HS-5 (cell line): Measurements from ENCODE around the gene BANK1.

Experiments
- DNase-seq: peaks from one replicate; pipeline ENCODE4 v3.0.0-alpha.2; 2012; ENCODE audit warnings: low read depth

BANK1 gene

GRCh38 chr4:101960431-101960830, 169.9 kb downstream of the BANK1 start:
- no peak for DNase-seq

- DNase-seq, result no peak
These were observed 170.6 kb downstream of the BANK1 start for GRCh38 chr4:101961144-101961543.

- DNase-seq, result no peak
These were observed 177.3 kb downstream of the BANK1 start for GRCh38 chr4:101967697-101968346.

DNA sequence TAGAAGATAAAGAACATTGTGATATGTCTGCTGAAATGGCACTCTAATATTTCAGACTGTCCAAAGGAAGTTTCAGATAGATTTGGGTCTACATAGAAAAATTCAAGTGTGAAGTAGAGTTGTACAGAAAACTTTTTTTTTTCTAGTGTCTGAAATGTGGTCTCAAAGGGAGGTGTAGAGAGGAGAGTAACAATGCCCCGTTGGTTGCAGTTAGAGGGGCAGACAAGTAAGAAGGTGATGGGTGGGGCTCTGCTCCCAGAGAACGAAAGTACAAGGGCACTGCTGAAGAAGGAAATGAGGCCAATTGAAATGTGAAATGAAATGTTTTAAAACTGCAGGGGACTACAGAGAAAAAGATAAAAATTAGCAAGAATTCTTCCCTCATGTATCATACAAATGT, 177.8 kb downstream of the BANK1 start:
- DNase-seq, result no peak

DNA sequence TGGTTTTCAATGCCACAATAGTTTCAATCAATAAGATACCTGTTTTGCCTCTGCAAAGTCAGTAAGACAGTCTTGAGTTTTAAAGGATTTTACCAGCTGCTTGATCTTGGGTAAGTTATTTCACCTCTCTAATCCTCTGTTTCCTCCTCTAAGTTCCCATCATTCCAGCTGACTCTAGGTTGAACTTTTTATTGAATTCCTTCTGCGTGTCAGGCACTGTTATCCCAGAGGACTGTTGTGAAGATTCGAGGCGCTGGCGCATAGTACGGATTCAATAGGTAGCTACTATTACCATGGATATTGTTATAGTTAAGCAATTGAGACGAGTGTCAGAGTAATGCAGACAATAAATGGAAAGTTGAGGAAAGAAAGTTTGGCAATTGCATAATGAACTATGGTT, 179.4 kb downstream of the BANK1 start:
- DNase-seq, result no peak

DNA sequence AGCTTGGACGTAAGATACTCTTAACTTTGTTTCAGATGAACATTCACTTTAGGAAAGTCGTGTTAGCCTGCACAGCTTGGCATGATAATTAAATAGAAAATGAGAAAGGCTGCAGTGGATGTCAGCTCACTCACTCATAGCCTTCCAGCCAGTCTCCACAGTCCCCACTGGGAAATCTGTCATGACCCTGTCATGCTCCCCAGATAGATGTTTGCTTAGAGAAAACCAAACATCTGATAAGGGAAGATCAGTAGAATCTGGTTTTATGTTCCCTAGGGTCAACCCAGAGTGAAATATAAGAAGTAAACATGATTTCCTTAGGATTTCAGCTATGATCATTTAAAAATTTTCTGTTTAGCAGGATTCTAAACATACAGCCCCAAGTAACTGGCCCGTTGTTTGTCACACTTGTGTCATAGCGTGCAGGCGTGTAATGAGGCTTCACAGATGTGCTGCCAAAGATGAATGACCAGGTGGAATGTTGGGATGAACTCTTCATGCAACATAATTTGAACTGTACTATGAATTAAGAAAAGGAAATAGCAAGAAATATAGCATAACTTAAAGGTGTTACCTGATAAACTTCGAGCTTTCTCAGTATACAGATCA, 180.1 kb downstream of the BANK1 start:
- DNase-seq, result no peak

GRCh38 chr4:101972791-101973190, 182.3 kb downstream of the BANK1 start:
- no peak for DNase-seq

DNA sequence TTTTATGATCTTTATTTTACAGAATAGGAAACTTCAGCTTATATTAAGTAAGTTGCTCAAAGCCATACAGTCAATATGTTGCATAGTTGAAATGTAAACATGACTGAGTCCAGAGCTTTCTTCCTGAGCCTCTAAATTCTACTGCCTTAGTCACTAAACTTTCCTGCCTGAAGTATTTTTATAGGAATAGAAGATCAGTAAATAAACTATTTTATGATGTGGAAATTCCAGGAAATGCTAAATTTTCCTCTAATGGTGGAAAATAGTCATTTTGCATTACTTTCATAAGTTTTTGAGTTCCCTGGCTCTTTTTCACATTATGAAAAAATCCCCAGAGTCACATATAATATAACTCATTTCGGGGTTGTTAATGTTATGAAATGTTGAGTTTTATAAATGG, 182.8 kb downstream of the BANK1 start:
- DNase-seq, result no peak

DNA sequence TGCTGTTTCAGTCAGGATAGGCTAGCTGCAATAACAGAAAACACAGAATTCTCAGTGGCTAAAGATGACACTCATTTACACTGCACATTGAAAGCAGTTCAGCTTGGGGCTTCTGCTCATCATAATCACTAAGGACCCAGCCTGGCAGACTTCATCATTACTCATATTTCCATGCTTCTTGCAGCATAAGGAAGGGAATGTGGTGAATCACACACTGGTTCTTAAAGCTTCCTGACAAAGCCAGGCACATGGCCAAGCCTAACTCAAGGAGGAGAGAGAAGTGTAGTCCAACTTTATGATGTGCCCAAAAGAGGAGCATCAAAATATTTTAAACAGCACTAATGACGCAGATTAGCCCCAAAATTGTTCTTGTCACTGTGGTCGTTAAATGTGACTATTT, 186.5 kb downstream of the BANK1 start:
- DNase-seq, result peak; percentile 93

- no peak for DNase-seq
These were observed 191.2 kb downstream of the BANK1 start for GRCh38 chr4:101981756-101982155.

DNA sequence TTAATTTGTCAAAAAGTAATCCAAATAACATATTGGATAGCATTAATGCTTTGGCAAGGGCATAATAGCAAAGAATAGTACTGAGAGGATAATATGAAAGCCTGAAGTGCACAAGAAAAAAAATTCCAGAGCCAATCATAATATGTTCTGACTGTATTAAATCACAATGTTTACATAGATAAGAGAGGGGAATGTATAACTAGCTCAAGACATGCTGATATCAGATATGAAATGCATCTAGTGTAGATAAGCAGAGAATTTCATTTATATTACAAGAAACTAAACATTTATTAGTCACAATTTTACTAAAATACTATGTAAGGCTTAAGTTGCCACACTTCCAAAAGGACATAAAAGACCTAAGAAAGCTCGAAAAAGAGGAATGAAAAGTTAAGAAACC, 193.3 kb downstream of the BANK1 start:
- DNase-seq, result no peak

DNA sequence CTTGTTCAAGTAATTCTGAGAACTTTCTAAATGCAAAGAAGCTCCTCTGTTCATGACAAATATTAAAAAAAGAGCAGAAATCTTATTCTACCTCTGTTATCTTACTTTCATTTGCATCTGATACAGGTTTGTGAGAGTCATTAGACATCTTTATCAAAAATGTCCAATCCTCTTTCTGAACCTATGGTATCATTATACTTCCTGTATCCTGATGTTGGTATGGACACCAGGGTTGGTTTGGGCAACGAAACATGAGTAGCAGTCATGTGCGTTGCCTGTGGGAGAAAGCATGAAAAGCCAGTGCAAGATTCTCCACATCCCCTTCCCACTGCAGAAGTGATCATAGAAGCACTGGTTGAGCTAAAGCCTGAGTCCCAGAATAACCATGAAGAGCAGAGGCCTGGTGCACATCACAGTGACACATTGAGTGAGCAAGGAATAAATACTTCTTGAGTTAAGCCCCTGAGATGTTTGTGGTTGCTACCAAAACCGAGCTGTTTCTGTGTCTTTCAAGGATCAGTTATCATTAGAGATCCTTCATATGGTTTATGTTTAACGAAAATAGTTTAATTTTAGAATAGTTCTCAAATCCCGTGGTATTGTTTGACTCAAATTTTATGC, 197.2 kb downstream of the BANK1 start:
- no peak for DNase-seq

- DNase-seq, result no peak
These were observed 199.0 kb downstream of the BANK1 start for GRCh38 chr4:101989551-101989950.

- DNase-seq, result no peak
These were observed 201.9 kb downstream of the BANK1 start for GRCh38 chr4:101992446-101992845.

- DNase-seq, result no peak
These were observed 202.7 kb downstream of the BANK1 start for GRCh38 chr4:101993002-101993841.

- DNase-seq, result no peak
These were observed 203.6 kb downstream of the BANK1 start for GRCh38 chr4:101993842-101994775.

DNA sequence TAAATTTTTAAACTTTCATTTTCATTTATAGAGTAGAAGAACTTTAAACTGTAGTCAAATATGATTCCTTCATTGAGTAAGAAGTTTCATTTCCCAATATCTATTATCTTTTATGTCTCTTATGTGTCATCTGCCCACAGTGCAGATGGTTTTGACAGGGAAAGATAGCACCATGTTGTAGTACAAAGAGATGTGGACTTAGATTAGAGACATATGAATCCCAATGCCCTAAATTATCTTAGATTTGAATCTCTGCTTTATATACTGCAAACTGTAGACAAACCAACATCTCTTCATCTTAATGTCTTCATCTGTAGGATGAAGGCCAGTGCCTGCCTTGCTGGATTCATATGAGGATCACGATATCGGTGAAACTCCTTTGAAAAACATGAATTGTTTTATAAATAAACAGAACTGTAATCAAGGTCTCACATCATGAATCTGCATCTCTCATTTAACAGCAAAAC, 217.5 kb downstream of the BANK1 start:
- DNase-seq, result no peak

- DNase-seq, result no peak
These were observed 218.2 kb downstream of the BANK1 start for GRCh38 chr4:102008711-102009110.

GRCh38 chr4:102022343-102022742, 231.8 kb downstream of the BANK1 start:
- DNase-seq, result no peak

DNA sequence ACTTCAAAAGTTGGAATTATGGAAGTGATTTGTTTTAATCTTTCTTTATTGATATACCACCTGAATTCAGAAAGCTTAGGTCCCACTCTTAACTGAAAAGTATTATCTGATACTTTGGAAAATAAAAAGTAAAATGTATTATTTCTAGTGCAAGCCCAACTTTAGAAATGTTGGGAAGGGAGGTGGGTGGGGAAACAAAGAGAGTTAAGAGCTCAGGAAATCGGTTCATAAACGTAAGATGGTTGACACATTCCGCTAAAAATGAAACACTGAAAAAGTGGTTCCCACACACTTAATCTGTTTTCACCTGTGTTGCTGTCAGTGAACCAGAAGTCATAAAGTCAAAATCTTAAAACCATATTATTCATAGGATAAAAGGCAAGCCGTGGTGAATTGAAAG, 237.4 kb downstream of the BANK1 start:
- no peak for DNase-seq

DNA sequence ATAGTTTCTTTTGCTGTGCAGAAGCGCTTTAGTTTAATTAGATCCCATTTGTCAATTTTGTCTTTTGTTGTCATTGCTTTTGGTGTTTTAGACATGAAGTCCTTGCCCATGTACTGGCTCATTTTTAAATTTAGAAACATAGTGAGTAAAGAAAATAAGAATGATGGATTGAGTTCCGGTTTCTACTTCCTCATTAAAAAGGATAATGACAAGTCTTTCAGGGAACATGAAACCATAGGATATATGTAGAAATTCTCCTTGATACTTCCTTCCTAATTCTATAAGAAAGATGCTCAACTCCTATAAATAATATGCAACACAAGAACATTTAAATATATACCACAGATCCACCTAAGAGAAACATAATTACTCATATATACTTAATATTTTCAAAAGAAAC, 240.9 kb downstream of the BANK1 start:
- no peak for DNase-seq

DNA sequence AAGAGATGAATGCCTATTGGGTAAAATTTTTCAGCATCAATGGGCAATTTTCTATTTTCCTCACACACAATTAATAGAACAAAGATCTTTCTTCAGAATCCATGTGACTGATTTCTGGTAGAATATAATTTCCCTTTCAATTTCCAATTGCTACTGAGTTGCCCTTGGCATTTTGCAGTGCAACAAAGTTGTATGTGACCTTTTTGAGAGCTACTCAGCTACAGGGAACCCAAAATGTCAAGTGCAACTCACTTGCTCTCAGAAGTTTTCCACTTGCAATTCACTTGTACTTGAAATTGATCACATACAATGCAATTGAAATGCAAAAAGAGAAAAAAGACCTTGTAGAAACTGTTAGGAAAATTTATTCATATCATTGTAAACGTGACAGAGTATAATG, 245.5 kb downstream of the BANK1 start:
- DNase-seq, result no peak
